B cell (primary cell): ENCODE measurements around the gene ZNF425. TPM values are rescaled to one million over a fixed set of nuclear protein-coding genes. Genes with fewer than 3 reads are reported as not detected.

Experiments
- ATAC-seq: fragments of 200-7000 bp; cut with Tn5 transposase; one replicate; pipeline ENCODE4 v1.10.0; 2021; ENCODE audit warnings: low read depth, mild to moderate bottlenecking, moderate number of reproducible peaks, moderate library complexity
- CTCF ChIA-PET: fragments of 350-600 bp; sonication (Branson Sonifier 250); formaldehyde crosslinking; loops from one replicate; lab custom pipeline; 2021; ENCODE audit warnings: antibody characterized with exemption, inconsistent platforms; lab: Charles Lee
- POLR2A ChIA-PET: fragments of 350-600 bp; sonication (Branson Sonifier 250); formaldehyde crosslinking; loops from one replicate; lab custom pipeline; 2021; ENCODE audit warnings: antibody characterized with exemption; lab: Charles Lee
- DNase-seq: peaks from one replicate; pipeline ENCODE4 v3.0.0; 2013
- H2AFZ ChIP-seq: 2 replicates; pipeline ENCODE4 v1.6.1; 2012; ENCODE audit warnings: mild to moderate bottlenecking, low read depth, low read length; ENCODE audit not compliant: insufficient read depth, poor library complexity, severe bottlenecking
- H3K27ac ChIP-seq, 2 donors: 1 replicate in 1 of 2; 2 replicates in 1 of 2; pipeline ENCODE4 v1.5.1; 2012 to 2013; ENCODE audit warnings: low read length in 2 of 2, mild to moderate bottlenecking in 2 of 2, moderate library complexity in 1 of 2
- H3K27me3 ChIP-seq, 4 experiments: fragments of 200-600 bp in 1 of 4; sonication (generic) in 1 of 4; replicated peaks in 1 of 4; 1 replicate in 2 of 4; 2 replicates in 2 of 4; pipeline versions ENCODE4 v1.6.1 to v1.7.0; 2013 to 2016; ENCODE audit warnings: low read length in 3 of 4, mild to moderate bottlenecking in 2 of 4, mixed read lengths in 1 of 4, moderate library complexity in 1 of 4; ENCODE audit not compliant: insufficient read depth in 4 of 4, control insufficient read depth in 3 of 4; ENCODE audit errors: control extremely low read depth in 1 of 4
- H3K36me3 ChIP-seq, 2 experiments: replicated peaks in 1 of 2; 1 replicate in 1 of 2; 2 replicates in 1 of 2; pipeline versions ENCODE4 v1.6.1 to v1.7.1; 2013; ENCODE audit warnings: low read length in 1 of 2; ENCODE audit not compliant: insufficient read depth in 2 of 2, control insufficient read depth in 1 of 2; ENCODE audit errors: control extremely low read depth in 1 of 2, extremely low read depth in 1 of 2
- H3K4me1 ChIP-seq, 2 donors: fragments of 200-600 bp in 1 of 2; sonication (generic) in 1 of 2; 1 replicate in 1 of 2; 2 replicates in 1 of 2; pipeline versions ENCODE4 v1.5.1 to v1.6.1; 2013 to 2017; ENCODE audit warnings: low read length in 2 of 2; ENCODE audit not compliant: control insufficient read depth in 2 of 2, insufficient read depth in 2 of 2
- H3K4me2 ChIP-seq: replicated peaks from 2 replicates; pipeline ENCODE3; 2012; ENCODE audit warnings: mild to moderate bottlenecking, low read depth, low read length; ENCODE audit not compliant: poor library complexity, severe bottlenecking
- H3K4me3 ChIP-seq, 5 experiments: fragments of 200-600 bp in 1 of 5; sonication (generic) in 1 of 5; 1 replicate in 3 of 5; 2 replicates in 2 of 5; pipeline versions ENCODE4 v1.5.1 to v1.7.0; 2011 to 2016; ENCODE audit warnings: low read length in 4 of 5, mild to moderate bottlenecking in 4 of 5, low read depth in 2 of 5, control low read depth in 1 of 5, moderate library complexity in 1 of 5; ENCODE audit not compliant: insufficient read depth in 1 of 5; ENCODE audit errors: control extremely low read depth in 1 of 5, extremely low read depth in 1 of 5
- H3K79me2 ChIP-seq: fragments of 200-600 bp; sonication (generic); one replicate; pipeline ENCODE4 v1.6.0; 2016; ENCODE audit warnings: low read length; ENCODE audit not compliant: control insufficient read depth, insufficient read depth
- H3K9ac ChIP-seq: fragments of 200-600 bp; sonication (generic); 2 replicates; pipeline ENCODE4 v1.6.1; 2017; ENCODE audit warnings: mild to moderate bottlenecking, low read length, moderate library complexity
- H3K9me3 ChIP-seq, 3 donors: one replicate each; pipeline versions ENCODE4 v1.6.1 to v1.7.1; 2013; ENCODE audit warnings: low read length in 2 of 3; ENCODE audit not compliant: control insufficient read depth in 2 of 3, insufficient read depth in 1 of 3; ENCODE audit errors: control extremely low read depth in 1 of 3
- H4K20me1 ChIP-seq: 2 replicates; pipeline ENCODE4 v1.6.0; 2012; ENCODE audit warnings: mild to moderate bottlenecking, low read length; ENCODE audit not compliant: insufficient read depth, control insufficient read depth, poor library complexity, severe bottlenecking
- H3K27ac Mint-ChIP-seq: one replicate; pipeline ENCODE4 v1.8.0; 2021; ENCODE audit warnings: mixed read lengths
- H3K27me3 Mint-ChIP-seq: one replicate; pipeline ENCODE4 v1.8.0; 2021; ENCODE audit warnings: mixed read lengths
- H3K4me1 Mint-ChIP-seq: one replicate; pipeline ENCODE4 v1.8.0; 2021; ENCODE audit warnings: mixed read lengths
- H3K4me3 Mint-ChIP-seq: one replicate; pipeline ENCODE4 v1.8.0; 2021; ENCODE audit warnings: mixed read lengths
- H3K9me3 Mint-ChIP-seq: one replicate; pipeline ENCODE4 v1.8.0; 2022; ENCODE audit warnings: mixed read lengths; ENCODE audit not compliant: insufficient read depth
- CTCF ChIP-seq: fragments of 200-600 bp; IDR thresholded peaks from one replicate; pipeline ENCODE4 v1.8.0; 2022; ENCODE audit warnings: antibody characterized with exemption, mild to moderate bottlenecking
- EZH2 ChIP-seq: IDR thresholded peaks from 2 replicates; pipeline ENCODE4 v1.6.1; 2012; ENCODE audit warnings: borderline replicate concordance, low read depth, mild to moderate bottlenecking, moderate library complexity, low read length; ENCODE audit not compliant: insufficient read depth, poor library complexity, severe bottlenecking
- WGBS: methylation state at CpG from one replicate; pipeline ENCODE4 v1.1.5; 2013; ENCODE audit warnings: missing lambda C conversion rate; ENCODE audit not compliant: insufficient coverage; 5-methylcytosine and 5-hydroxymethylcytosine counted together
- intact Hi-C: fragments of 100-400 bp; cut with micrococcal nuclease; formaldehyde crosslinking; loops from one replicate; pipeline ENCODE4 v1.10.0; 2022
- polyA plus RNA-seq: library from polyadenylated mRNA; depleted of rRNA; stranded (reverse); fragments of >200 nt; gene quantifications from 2 replicates; pipeline ENCODE4 v1.2.3, GENCODE V29; 2012
- total RNA-seq, 2 donors: library from RNA; stranded (reverse); fragments of 120-200 nt in 1 of 2; gene quantifications; 1 replicate in 1 of 2; 2 replicates in 1 of 2; pipeline versions ENCODE4 v1.2.3 to v1.2.4, GENCODE V29; 2013 to 2022

ZNF425 gene
- total and polyA plus RNA-seq, 2 donors (not counting 1 experiment from before 2014, with no cell fraction given) = 0.48 to 3.3 TPM

GRCh38 chr7:149126662-149127266 lies 640 bp upstream of the ZNF425 start:
- H3K36me3 ChIP-seq = peaks cover under 1 to 11% of the 10 kb centered on the region in 2 experiments
- peak overlapping the region; percentile 85 to 89 for H3K27ac ChIP-seq
- H3K9me3 ChIP-seq = peaks cover 2 to 12% (median 10%) of the 10 kb centered on the region in 3 donors
- peaks cover 12 to 14% of the 10 kb centered on the region in 2 donors for H3K4me1 ChIP-seq
- no peaks in the 10 kb centered on the region for H4K20me1 ChIP-seq
- CTCF ChIA-PET = interaction anchor here (0.9 to 6.2 kb wide), 7 partner anchors 12 to 121 kb away, joined by 3 to 70 read pairs (median 5); partner anchors contain the start of genes ZNF282 and ZNF398
- H3K27me3 ChIP-seq = no peaks in the 10 kb centered on the region
- peak overlapping the region; percentile 97 for H3K9ac ChIP-seq
- intact Hi-C loops = loop anchor here (1.0 to 5.0 kb wide), 11 partner anchors 21 to 498 kb away; partner anchors contain the start of genes ZNF212, ZNF282, ZNF398 and ZNF746
- POLR2A ChIA-PET = interaction anchor here (2.3 to 3.4 kb wide), 2 partner anchors 21 to 68 kb away, joined by 7 to 42 read pairs; partner anchors contain the start of genes ZNF282 and ZNF398
- peak overlapping the region; percentile 64 to 98 (median 88) for H3K4me3 ChIP-seq
- H3K9me3 Mint-ChIP-seq = peaks cover 8% of the 10 kb centered on the region
- H3K4me2 ChIP-seq = peak overlapping the region; percentile 94
- ATAC-seq = peak; percentile 55
- peak; percentile 74 for DNase-seq
- H3K4me1 Mint-ChIP-seq = peaks cover 22% of the 10 kb centered on the region
- H3K27ac Mint-ChIP-seq = peak overlapping the region; percentile 99
- H3K4me3 Mint-ChIP-seq = peak overlapping the region; percentile 97
- peak overlapping the region; percentile 100 for H2AFZ ChIP-seq
- H3K79me2 ChIP-seq = peaks cover 14% of the 10 kb centered on the region
- no peak for TF ChIP-seq CTCF
- TF ChIP-seq EZH2 = no peak
- no peaks in the 10 kb centered on the region for H3K27me3 Mint-ChIP-seq
- under 1% methylated on average over 48 of the region's 48 CpGs for WGBS
